ENCODE measurements around the gene ENPP3. TPM values are rescaled to one million over a fixed set of nuclear protein-coding genes. Genes with fewer than 3 reads are reported as not detected.

The ENPP3 gene
- total RNA-seq, 1 donor from 2014 or later = 1.0 TPM

GRCh38 chr6:131768964-131769363 is 131.9 kb downstream of the ENPP3 start:
- H3K9ac ChIP-seq (ENCODE audit: low read depth in 1 of 3, low read length in 3 of 3) = no peak overlapping the region
- no peak overlapping the region for H3K4me3 ChIP-seq (ENCODE audit: low read length in 3 of 3)
- H3K27ac ChIP-seq (ENCODE audit: low read depth, low read length) = no peak overlapping the region
- no peaks in the 10 kb centered on the region for H3K9me3 ChIP-seq (ENCODE audit: control insufficient read depth in 3 of 3, low read length in 3 of 3)
- no peaks in the 10 kb centered on the region for H3K27me3 ChIP-seq (ENCODE audit: control insufficient read depth in 3 of 3, insufficient read depth in 3 of 3, low read length in 3 of 3)
- peaks cover 0 to 15% (median 10%) of the 10 kb centered on the region in 3 donors for H3K4me1 ChIP-seq (ENCODE audit: control insufficient read depth in 3 of 3, insufficient read depth in 3 of 3, low read length in 3 of 3)
- no peaks in the 10 kb centered on the region for H3K36me3 ChIP-seq (ENCODE audit: control insufficient read depth in 3 of 3, insufficient read depth in 3 of 3, low read length in 3 of 3)

- no peaks in the 10 kb centered on the region for H3K27me3 ChIP-seq (ENCODE audit: control insufficient read depth in 3 of 3, insufficient read depth in 3 of 3, low read length in 3 of 3)
- no peak overlapping the region for H3K27ac ChIP-seq (ENCODE audit: low read depth, low read length)
- H3K4me3 ChIP-seq (ENCODE audit: low read length in 3 of 3) = no peak overlapping the region
- H3K4me1 ChIP-seq (ENCODE audit: control insufficient read depth in 3 of 3, insufficient read depth in 3 of 3, low read length in 3 of 3) = peaks cover 0 to 15% (median 10%) of the 10 kb centered on the region in 3 donors
- H3K9me3 ChIP-seq (ENCODE audit: control insufficient read depth in 3 of 3, low read length in 3 of 3) = no peaks in the 10 kb centered on the region
- H3K9ac ChIP-seq (ENCODE audit: low read depth in 1 of 3, low read length in 3 of 3) = no peak overlapping the region
- no peaks in the 10 kb centered on the region for H3K36me3 ChIP-seq (ENCODE audit: control insufficient read depth in 3 of 3, insufficient read depth in 3 of 3, low read length in 3 of 3)
Measured at GRCh38 chr6:131769385-131770141, 132.5 kb downstream of the ENPP3 start.

DNA sequence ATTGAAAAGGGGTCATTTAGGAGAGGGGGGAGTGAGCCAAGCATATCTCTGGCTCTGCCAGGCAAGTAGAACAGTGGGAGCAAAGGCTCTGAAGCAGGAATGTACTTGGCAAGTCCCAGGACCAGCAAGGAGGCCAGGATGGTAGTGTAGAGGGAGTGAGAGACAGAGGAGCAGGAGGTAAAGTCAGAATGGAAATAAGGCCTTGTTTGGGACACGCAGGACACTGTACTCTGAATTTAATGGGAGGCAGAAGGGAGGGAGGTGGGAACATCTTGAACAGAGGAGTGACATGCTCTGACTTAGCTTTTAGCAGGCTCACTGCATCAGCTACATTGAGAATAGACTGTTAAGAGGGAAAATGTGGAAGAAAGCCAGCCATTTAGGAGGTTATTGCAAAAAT is 133.7 kb downstream of the ENPP3 start:
- Histone ChIP-seq H3K4me1 (ENCODE audit: control insufficient read depth in 3 of 3, insufficient read depth in 3 of 3, low read length in 3 of 3) (peaks cover 0 to 10% (median 6%) of the 10 kb centered on the region in 3 donors), H3K9me3 (ENCODE audit: control insufficient read depth in 3 of 3, low read length in 3 of 3) (no peaks in the 10 kb centered on the region), H3K36me3 (ENCODE audit: control insufficient read depth in 3 of 3, insufficient read depth in 3 of 3, low read length in 3 of 3) (no peaks in the 10 kb centered on the region), H3K9ac (ENCODE audit: low read depth in 1 of 3, low read length in 3 of 3) (no peak overlapping the region), H3K27me3 (ENCODE audit: control insufficient read depth in 3 of 3, insufficient read depth in 3 of 3, low read length in 3 of 3) (no peaks in the 10 kb centered on the region), H3K4me3 (ENCODE audit: low read length in 3 of 3) (no peak overlapping the region), H3K27ac (ENCODE audit: low read depth, low read length) (no peak overlapping the region)

DNA sequence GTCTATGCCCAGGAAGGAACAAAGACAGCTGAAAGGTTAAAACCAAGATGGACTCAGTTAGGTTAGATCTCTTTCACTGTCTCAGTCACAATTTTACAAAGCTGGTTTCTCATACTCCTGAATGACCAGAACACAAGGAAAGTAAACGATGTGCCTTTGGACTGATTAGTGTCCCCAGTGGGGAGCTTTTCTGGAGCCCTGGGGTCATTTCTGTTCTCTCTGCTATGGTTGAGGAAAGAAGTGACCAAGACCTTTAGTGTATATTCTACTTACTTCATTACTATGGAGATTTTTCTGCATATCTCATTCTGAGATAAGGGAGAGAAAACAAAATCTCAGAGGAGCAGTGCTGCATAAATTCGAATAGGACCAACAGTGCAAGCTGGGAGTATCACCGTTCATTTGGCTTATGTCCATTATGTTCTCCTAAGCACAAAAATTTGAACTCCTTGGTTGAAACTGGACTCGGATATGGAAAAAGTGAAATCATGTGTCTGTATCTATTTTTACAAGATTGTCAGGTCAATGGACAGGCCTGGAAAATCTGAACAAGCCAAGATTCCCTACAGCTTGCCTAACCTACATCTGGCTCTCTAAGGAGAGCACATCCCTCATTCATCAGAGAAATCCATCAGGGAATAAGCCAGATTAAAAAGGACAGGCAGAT is 136.3 kb downstream of the ENPP3 start:
- H3K27ac ChIP-seq (ENCODE audit: low read depth, low read length) = peak overlapping the region; percentile 10
- H3K36me3 ChIP-seq (ENCODE audit: control insufficient read depth in 3 of 3, insufficient read depth in 3 of 3, low read length in 3 of 3) = no peaks in the 10 kb centered on the region
- peaks cover 0 to 10% (median 6%) of the 10 kb centered on the region in 3 donors for H3K4me1 ChIP-seq (ENCODE audit: control insufficient read depth in 3 of 3, insufficient read depth in 3 of 3, low read length in 3 of 3)
- no peak overlapping the region for H3K9ac ChIP-seq (ENCODE audit: low read depth in 1 of 3, low read length in 3 of 3)
- H3K4me3 ChIP-seq (ENCODE audit: low read length in 3 of 3) = no peak overlapping the region
- H3K9me3 ChIP-seq (ENCODE audit: control insufficient read depth in 3 of 3, low read length in 3 of 3) = no peaks in the 10 kb centered on the region
- no peaks in the 10 kb centered on the region for H3K27me3 ChIP-seq (ENCODE audit: control insufficient read depth in 3 of 3, insufficient read depth in 3 of 3, low read length in 3 of 3)

GRCh38 chr6:131775886-131776285 is 138.8 kb downstream of the ENPP3 start:
- H3K4me1 ChIP-seq (ENCODE audit: control insufficient read depth in 3 of 3, insufficient read depth in 3 of 3, low read length in 3 of 3) = peaks cover 0 to 10% (median 6%) of the 10 kb centered on the region in 3 donors
- no peak overlapping the region for H3K27ac ChIP-seq (ENCODE audit: low read depth, low read length)
- no peaks in the 10 kb centered on the region for H3K36me3 ChIP-seq (ENCODE audit: control insufficient read depth in 3 of 3, insufficient read depth in 3 of 3, low read length in 3 of 3)
- H3K27me3 ChIP-seq (ENCODE audit: control insufficient read depth in 3 of 3, insufficient read depth in 3 of 3, low read length in 3 of 3) = no peaks in the 10 kb centered on the region
- no peak overlapping the region for H3K9ac ChIP-seq (ENCODE audit: low read depth in 1 of 3, low read length in 3 of 3)
- H3K4me3 ChIP-seq (ENCODE audit: low read length in 3 of 3) = no peak overlapping the region
- no peaks in the 10 kb centered on the region for H3K9me3 ChIP-seq (ENCODE audit: control insufficient read depth in 3 of 3, low read length in 3 of 3)

GRCh38 chr6:131776985-131777384 is 139.9 kb downstream of the ENPP3 start:
- H3K27me3 ChIP-seq (ENCODE audit: control insufficient read depth in 3 of 3, insufficient read depth in 3 of 3, low read length in 3 of 3) = no peaks in the 10 kb centered on the region
- H3K4me3 ChIP-seq (ENCODE audit: low read length in 3 of 3) = no peak overlapping the region
- peaks cover 0 to 10% (median 6%) of the 10 kb centered on the region in 3 donors for H3K4me1 ChIP-seq (ENCODE audit: control insufficient read depth in 3 of 3, insufficient read depth in 3 of 3, low read length in 3 of 3)
- no peaks in the 10 kb centered on the region for H3K9me3 ChIP-seq (ENCODE audit: control insufficient read depth in 3 of 3, low read length in 3 of 3)
- H3K27ac ChIP-seq (ENCODE audit: low read depth, low read length) = no peak overlapping the region
- H3K36me3 ChIP-seq (ENCODE audit: control insufficient read depth in 3 of 3, insufficient read depth in 3 of 3, low read length in 3 of 3) = no peaks in the 10 kb centered on the region
- no peak overlapping the region for H3K9ac ChIP-seq (ENCODE audit: low read depth in 1 of 3, low read length in 3 of 3)

DNA sequence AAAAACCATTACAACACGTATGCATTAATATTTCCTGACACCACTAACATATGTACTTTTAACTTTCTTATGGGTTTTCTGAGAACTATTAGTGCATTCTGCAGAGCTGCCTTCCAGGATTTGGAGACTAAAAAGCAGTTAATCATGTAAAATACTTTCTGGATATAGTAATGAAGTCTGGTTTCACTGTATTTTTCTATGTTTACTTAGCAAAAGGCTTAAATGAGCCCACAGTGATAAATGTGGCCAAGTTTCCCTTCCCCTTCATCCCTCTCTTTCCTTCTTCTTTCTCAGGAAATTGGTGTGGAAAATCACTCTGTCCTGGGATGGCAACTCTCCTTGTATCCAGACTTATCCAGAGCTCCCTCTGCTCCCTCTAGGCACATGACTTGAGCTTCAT is 141.1 kb downstream of the ENPP3 start:
- Histone ChIP-seq H3K9me3 (ENCODE audit: control insufficient read depth in 3 of 3, low read length in 3 of 3) (no peaks in the 10 kb centered on the region), H3K27ac (ENCODE audit: low read depth, low read length) (no peak overlapping the region), H3K27me3 (ENCODE audit: control insufficient read depth in 3 of 3, insufficient read depth in 3 of 3, low read length in 3 of 3) (no peaks in the 10 kb centered on the region), H3K4me3 (ENCODE audit: low read length in 3 of 3) (no peak overlapping the region), H3K36me3 (ENCODE audit: control insufficient read depth in 3 of 3, insufficient read depth in 3 of 3, low read length in 3 of 3) (no peaks in the 10 kb centered on the region), H3K9ac (ENCODE audit: low read depth in 1 of 3, low read length in 3 of 3) (no peak overlapping the region), H3K4me1 (ENCODE audit: control insufficient read depth in 3 of 3, insufficient read depth in 3 of 3, low read length in 3 of 3) (peaks cover 0 to 3% (median 2%) of the 10 kb centered on the region in 3 donors)

DNA sequence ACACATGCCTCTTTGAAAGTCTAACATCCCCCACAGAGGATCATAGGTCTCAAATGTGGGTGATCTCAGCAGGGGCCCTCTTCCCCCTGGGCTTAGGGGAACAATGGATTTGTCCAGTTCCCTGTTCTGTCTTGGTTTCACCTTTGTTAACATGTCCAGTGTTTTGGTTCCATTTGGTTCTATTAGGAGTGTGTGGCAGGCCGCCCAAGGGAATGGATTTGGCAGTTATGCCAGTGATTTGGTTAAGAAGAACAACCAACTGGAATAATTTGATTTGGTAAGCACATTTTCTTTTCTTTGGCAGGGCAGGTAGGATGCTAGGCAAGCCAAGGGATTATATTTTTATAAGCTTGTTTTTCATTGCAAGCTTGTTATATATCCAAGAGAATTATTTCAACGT is 142.2 kb downstream of the ENPP3 start:
- Histone ChIP-seq H3K4me3 (ENCODE audit: low read length in 3 of 3) (no peak overlapping the region), H3K4me1 (ENCODE audit: control insufficient read depth in 3 of 3, insufficient read depth in 3 of 3, low read length in 3 of 3) (peaks cover 0 to under 1% (median 0%) of the 10 kb centered on the region in 3 donors), H3K27me3 (ENCODE audit: control insufficient read depth in 3 of 3, insufficient read depth in 3 of 3, low read length in 3 of 3) (no peaks in the 10 kb centered on the region), H3K27ac (ENCODE audit: low read depth, low read length) (no peak overlapping the region), H3K36me3 (ENCODE audit: control insufficient read depth in 3 of 3, insufficient read depth in 3 of 3, low read length in 3 of 3) (no peaks in the 10 kb centered on the region), H3K9me3 (ENCODE audit: control insufficient read depth in 3 of 3, low read length in 3 of 3) (no peaks in the 10 kb centered on the region), H3K9ac (ENCODE audit: low read depth in 1 of 3, low read length in 3 of 3) (no peak overlapping the region)

DNA sequence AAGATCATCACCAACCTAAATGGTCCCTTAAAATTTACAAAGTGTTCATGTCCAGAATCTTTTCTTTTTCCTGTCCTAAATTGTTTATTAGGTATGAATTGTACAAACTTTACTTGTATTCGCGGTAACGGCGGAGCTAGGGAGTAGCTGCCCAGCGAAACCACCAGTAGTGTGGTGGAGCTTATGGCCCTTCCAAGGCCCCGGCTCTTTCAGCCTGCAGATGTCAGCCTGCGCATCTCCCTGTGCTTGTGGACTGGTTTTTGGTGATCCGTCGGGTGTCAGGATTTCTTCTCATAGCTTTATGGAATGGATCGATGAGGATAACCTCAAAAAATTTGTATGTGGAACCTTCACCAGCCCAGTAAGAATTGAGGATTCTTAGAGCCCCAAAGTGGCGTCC is 143.5 kb downstream of the ENPP3 start:
- no peak overlapping the region for H3K9ac ChIP-seq (ENCODE audit: low read depth in 1 of 3, low read length in 3 of 3)
- H3K4me1 ChIP-seq (ENCODE audit: control insufficient read depth in 3 of 3, insufficient read depth in 3 of 3, low read length in 3 of 3) = peaks cover 0 to 2% (median 0%) of the 10 kb centered on the region in 3 donors
- no peak overlapping the region for H3K4me3 ChIP-seq (ENCODE audit: low read length in 3 of 3)
- no peak overlapping the region for H3K27ac ChIP-seq (ENCODE audit: low read depth, low read length)
- H3K9me3 ChIP-seq (ENCODE audit: control insufficient read depth in 3 of 3, low read length in 3 of 3) = no peaks in the 10 kb centered on the region
- no peaks in the 10 kb centered on the region for H3K27me3 ChIP-seq (ENCODE audit: control insufficient read depth in 3 of 3, insufficient read depth in 3 of 3, low read length in 3 of 3)
- H3K36me3 ChIP-seq (ENCODE audit: control insufficient read depth in 3 of 3, insufficient read depth in 3 of 3, low read length in 3 of 3) = no peaks in the 10 kb centered on the region

DNA sequence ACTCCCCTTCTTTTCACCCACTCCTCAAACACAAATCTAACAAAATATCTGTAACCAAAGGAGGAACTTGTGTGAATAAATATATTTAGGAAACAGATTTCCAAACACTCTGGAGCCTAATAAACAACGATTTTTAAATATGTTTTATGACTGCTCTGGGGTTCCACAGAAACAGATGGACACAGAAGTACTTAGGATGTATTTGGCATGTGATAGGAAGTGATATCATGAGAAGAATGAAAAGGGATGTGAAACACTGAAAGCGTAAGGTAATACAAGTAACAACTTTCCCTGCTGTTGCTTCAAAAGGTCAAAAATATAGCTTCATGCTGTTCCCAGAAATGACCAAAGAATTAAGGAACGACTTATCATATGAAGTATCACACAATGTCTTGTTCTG is 144.6 kb downstream of the ENPP3 start:
- Histone ChIP-seq H3K4me1 (ENCODE audit: control insufficient read depth in 3 of 3, insufficient read depth in 3 of 3, low read length in 3 of 3) (peaks cover 0 to 2% (median 0%) of the 10 kb centered on the region in 3 donors), H3K27ac (ENCODE audit: low read depth, low read length) (no peak overlapping the region)

More for the DNA sequence above, 144.6 kb downstream of the ENPP3 start:
- Histone ChIP-seq H3K27me3 (ENCODE audit: control insufficient read depth in 3 of 3, insufficient read depth in 3 of 3, low read length in 3 of 3) (no peaks in the 10 kb centered on the region), H3K9me3 (ENCODE audit: control insufficient read depth in 3 of 3, low read length in 3 of 3) (no peaks in the 10 kb centered on the region), H3K4me3 (ENCODE audit: low read length in 3 of 3) (no peak overlapping the region), H3K36me3 (ENCODE audit: control insufficient read depth in 3 of 3, insufficient read depth in 3 of 3, low read length in 3 of 3) (no peaks in the 10 kb centered on the region), H3K9ac (ENCODE audit: low read depth in 1 of 3, low read length in 3 of 3) (no peak overlapping the region)
